IPS DF 6.9 (cell line): ENCODE measurements around the gene UBE2O.

Experiments
- DNase-seq: peaks from one replicate; pipeline ENCODE4 v3.0.0-alpha.2; 2013; ENCODE audit warnings: low read depth, low spot score
- H3K27ac ChIP-seq: one replicate; pipeline ENCODE4 v1.5.1; 2013; ENCODE audit warnings: low read length, control low read depth
- H3K27me3 ChIP-seq: 2 replicates; pipeline ENCODE4 v1.6.1; 2013; ENCODE audit warnings: mild to moderate bottlenecking, low read length; ENCODE audit not compliant: control insufficient read depth, insufficient read depth
- H3K36me3 ChIP-seq: 2 replicates; pipeline ENCODE4 v1.6.1; 2013; ENCODE audit warnings: low read length; ENCODE audit not compliant: control insufficient read depth, insufficient read depth
- H3K4me1 ChIP-seq: 2 replicates; pipeline ENCODE4 v1.6.1; 2013; ENCODE audit warnings: low read length; ENCODE audit not compliant: control insufficient read depth, insufficient read depth
- H3K4me3 ChIP-seq: 2 replicates; pipeline ENCODE4 v1.5.1; 2013; ENCODE audit warnings: mild to moderate bottlenecking, low read length
- H3K9me3 ChIP-seq: 2 replicates; pipeline ENCODE4 v1.6.1; 2013; ENCODE audit warnings: low read length, inconsistent platforms; ENCODE audit not compliant: control insufficient read depth, insufficient read depth
- WGBS: extraction: QIAGEN DNeasy Blood & Tissue Kit; methylation state at CpG from one replicate; pipeline ENCODE4 v1.1.7; 2013; ENCODE audit warnings: mixed read lengths, missing lambda C conversion rate; ENCODE audit not compliant: insufficient read length, insufficient coverage; 5-methylcytosine and 5-hydroxymethylcytosine counted together

UBE2O gene

DNA sequence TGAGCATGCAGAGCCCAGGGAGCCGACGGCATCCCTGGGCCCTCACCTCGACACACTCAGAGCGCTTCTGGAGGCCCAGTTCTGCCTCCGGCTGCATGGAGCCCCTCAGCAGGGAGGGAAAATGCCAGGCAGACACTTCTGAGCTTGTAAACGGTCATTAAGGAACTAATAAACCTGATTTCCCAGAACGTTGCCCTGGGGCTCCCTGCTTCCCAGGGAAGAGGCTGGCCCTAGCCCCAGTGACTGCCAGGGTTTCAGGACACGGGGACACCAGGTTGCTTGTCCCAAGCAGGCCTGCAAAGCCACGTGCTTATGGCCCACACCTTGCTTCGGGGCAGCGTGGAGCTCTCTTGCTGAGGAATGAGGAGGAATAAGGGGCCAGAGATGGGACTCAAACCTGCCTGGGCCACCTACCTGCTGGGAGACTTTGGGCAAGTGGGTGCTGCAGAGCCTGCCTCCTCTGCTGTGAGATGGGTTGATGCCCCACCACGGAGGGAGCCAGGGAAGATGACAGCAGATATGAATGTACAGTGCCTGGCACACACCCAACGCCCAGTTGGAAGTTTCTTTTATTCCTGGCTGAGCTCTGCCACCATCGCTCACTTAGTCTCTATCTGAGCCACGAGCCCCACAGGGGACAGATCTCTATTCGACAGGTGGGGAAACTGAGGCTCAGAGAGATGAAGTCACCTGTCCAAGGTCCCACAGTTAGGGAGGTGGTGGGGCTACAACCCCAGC, 42.9 kb upstream of the UBE2O start:
- Histone ChIP-seq H3K9me3 (no peaks in the 10 kb centered on the region), H3K27ac (no peak overlapping the region), H3K36me3 (no peaks in the 10 kb centered on the region), H3K27me3 (no peaks in the 10 kb centered on the region), H3K4me3 (no peak overlapping the region), H3K4me1 (peaks cover 16% of the 10 kb centered on the region)
- no CpG with 5 or more reads among the region's 16 CpGs for WGBS
- no peak for DNase-seq

DNA sequence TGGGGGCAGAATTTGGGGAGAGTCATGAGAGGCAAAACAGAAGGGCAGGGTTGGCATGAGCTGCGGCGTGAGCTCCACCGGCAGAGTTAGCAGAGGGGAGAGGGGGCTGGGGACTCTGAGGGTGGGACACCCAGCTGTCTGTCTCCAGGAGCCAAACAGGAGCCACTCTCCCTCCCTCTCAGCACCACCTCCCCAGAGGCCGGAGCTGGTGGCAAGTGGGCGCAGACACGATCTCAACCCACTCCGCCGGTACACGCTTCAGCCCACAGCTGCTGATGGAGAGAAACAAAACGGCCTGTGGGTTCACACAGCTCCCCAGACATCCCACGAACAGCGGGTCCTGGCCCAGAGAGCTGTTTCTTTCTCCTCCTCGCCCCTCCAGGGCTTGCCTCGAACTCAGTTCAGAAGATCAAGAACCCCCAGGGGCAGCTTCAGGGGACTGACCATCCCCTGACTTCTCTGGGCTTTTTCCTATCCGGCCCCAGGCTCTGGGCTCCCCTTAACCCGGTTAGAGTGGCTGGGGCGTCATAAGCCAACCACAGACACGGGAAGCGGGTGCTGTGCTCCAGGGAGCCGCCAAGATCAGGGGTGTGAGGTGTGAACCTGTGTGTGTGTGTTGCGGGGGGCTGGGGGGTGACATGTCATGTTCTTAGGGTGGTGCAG, 40.7 kb upstream of the UBE2O start:
- no peak for DNase-seq
- Histone ChIP-seq H3K27ac (no peak overlapping the region), H3K36me3 (no peaks in the 10 kb centered on the region), H3K9me3 (no peaks in the 10 kb centered on the region), H3K27me3 (no peaks in the 10 kb centered on the region), H3K4me3 (no peak overlapping the region), H3K4me1 (peaks cover 16% of the 10 kb centered on the region)
- no CpG with 5 or more reads among the region's 21 CpGs for WGBS

DNA sequence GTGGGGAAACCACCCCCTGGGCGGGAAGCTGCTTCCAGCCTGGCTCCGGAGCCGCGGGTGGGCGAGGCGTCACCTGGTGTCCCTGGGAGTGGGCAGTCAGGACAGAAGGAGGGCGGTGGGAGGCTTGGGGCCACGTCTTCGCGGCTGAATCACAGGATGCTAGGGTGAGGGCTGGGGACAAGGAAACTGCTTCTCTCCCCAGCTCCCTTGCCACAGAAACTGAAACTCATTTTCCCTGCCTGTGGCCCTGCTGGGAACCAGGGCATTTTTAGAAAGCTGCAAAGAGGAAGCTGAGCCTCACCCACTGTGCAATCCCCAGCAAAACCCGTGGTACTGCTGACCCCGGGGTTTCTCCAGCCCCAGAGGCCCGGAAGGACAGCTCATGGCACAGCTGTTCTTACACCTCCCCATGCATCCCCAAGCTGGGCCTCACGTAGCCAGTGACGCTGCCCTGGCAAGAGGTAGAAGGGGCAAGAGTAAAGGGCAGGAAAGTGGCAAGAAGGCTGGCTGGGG, 40.1 kb upstream of the UBE2O start:
- H3K4me3 ChIP-seq = no peak overlapping the region
- H3K27me3 ChIP-seq = no peaks in the 10 kb centered on the region
- no peak for DNase-seq
- no peaks in the 10 kb centered on the region for H3K9me3 ChIP-seq
- WGBS = no CpG with 5 or more reads among the region's 15 CpGs
- no peak overlapping the region for H3K27ac ChIP-seq
- H3K36me3 ChIP-seq = no peaks in the 10 kb centered on the region
- H3K4me1 ChIP-seq = peaks cover 13% of the 10 kb centered on the region

DNA sequence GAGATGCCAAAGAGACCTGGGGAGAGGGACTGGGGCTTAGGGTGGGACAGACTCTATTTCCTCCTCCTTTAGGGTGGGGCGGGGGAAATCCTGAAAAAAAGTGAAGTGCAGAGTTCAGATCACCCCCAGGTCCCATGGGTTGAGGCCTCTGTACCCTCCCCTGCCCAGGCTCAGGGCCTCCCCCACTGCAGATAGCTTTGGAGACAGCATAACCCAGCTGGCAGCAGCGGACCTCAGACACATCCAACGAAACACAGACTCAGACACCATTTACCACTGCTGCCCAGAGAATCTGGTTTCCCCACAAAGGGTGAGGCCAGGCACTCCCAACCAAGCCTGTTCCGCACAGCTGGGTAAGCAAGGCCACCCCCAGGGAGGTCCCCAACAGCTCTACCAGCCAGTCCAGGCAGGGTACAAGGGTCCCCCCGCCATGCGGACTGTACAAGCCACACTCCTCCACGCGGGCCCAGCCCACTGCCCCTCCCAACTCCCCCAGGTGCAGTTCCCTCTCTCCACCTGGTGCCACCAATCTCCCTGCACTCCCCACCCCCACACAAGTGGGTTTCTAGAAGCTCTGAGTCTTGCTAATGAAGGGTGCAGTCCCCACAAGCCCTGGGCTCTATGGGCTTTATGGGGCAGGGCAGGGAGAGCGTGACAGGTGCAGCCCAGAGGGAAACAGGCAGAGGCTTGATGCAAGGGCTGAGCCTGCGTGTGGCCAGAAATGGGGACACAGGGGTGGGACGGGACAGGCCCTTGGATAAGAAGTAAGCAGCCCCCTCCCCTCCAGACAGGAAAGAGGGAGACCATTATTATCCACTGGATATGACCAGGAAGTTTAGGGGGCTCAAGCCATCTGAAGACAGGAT, 39.4 kb upstream of the UBE2O start:
- Histone ChIP-seq H3K4me3 (no peak overlapping the region), H3K27me3 (no peaks in the 10 kb centered on the region), H3K36me3 (no peaks in the 10 kb centered on the region), H3K4me1 (peaks cover 7% of the 10 kb centered on the region), H3K9me3 (no peaks in the 10 kb centered on the region), H3K27ac (no peak overlapping the region)
- no peak for DNase-seq
- no CpG with 5 or more reads among the region's 11 CpGs for WGBS

DNA sequence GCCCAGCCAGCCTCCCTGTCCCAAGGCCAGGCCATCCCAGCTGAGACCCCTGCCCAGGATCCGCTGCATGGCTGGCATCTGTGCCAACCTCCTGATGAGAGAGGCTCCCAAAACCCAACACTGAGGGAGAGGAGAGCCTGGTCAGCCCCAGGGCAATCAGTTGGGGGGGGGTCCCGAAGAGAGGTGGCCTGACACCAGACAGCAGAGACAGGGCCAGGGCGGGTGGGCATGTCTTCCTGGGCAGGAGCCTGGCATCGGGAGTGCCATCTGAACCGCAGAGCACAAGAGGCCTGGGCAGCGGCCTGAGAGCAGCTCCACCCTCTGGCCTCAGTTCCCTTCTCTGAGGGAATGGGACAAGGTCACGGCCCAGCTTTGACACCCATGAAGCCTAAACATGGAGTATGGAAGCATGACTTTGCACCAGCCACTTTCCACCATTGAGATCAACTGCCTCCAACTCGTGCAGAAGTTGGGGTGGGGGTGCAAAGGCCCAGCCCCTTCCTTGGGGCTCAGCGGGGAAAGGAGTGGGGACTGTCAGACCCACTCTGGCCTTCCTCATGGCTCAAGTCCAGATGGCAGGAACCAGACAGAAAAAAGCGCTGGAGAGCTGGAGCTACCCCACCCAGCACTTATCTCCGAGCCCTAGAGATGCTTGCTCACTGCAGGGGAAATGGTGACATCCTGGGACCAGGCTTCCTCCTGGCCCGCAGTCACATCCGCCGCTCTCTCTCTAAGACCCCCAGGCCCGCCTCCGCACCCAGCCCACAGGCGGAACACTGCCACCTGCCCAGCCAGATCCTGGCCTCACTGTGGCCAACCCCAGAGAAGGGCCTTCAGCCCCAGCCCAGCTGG, 38.5 kb upstream of the UBE2O start:
- no peak overlapping the region for H3K4me3 ChIP-seq

DNA sequence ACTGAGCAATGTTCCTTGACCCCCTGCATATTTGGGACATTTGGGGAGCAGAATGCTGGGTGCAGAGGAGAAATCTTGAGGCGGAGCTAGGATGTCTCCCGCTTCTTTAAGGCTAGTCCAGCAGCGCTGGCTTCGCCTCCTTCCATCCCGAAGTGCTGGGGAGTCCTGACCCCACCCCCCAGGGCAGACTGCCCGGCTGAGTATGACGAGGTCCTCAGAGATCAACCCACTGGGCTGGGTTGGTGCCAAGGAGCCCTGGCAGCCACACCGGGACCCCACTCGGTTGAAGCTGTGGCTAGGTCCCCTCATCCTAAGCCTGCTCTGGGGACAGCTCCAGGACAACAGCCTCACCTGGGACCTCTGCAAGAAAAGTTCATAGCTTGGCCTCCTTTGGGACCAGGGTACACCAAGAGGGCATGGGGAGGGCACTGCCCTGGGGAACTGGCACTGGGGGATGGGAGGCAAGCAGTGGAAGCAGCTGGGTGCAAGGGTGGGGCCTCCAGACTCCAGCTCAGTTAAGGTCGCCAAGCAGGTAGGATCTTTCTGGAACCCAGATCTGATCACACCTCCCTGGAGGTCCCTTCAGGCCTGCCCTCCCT, 37.3 kb upstream of the UBE2O start:
- Histone ChIP-seq H3K36me3 (no peaks in the 10 kb centered on the region), H3K4me1 (peaks cover 7% of the 10 kb centered on the region), H3K27ac (no peak overlapping the region), H3K4me3 (no peak overlapping the region), H3K27me3 (no peaks in the 10 kb centered on the region), H3K9me3 (no peaks in the 10 kb centered on the region)
- no peak for DNase-seq
- WGBS = no CpG with 5 or more reads among the region's 10 CpGs

More for the DNA sequence above, 38.5 kb upstream of the UBE2O start:
- no peak overlapping the region for H3K27ac ChIP-seq
- no CpG with 5 or more reads among the region's 17 CpGs for WGBS
- no peaks in the 10 kb centered on the region for H3K36me3 ChIP-seq
- H3K27me3 ChIP-seq = no peaks in the 10 kb centered on the region
- H3K4me1 ChIP-seq = peaks cover 7% of the 10 kb centered on the region
- DNase-seq = no peak
- H3K9me3 ChIP-seq = no peaks in the 10 kb centered on the region

DNA sequence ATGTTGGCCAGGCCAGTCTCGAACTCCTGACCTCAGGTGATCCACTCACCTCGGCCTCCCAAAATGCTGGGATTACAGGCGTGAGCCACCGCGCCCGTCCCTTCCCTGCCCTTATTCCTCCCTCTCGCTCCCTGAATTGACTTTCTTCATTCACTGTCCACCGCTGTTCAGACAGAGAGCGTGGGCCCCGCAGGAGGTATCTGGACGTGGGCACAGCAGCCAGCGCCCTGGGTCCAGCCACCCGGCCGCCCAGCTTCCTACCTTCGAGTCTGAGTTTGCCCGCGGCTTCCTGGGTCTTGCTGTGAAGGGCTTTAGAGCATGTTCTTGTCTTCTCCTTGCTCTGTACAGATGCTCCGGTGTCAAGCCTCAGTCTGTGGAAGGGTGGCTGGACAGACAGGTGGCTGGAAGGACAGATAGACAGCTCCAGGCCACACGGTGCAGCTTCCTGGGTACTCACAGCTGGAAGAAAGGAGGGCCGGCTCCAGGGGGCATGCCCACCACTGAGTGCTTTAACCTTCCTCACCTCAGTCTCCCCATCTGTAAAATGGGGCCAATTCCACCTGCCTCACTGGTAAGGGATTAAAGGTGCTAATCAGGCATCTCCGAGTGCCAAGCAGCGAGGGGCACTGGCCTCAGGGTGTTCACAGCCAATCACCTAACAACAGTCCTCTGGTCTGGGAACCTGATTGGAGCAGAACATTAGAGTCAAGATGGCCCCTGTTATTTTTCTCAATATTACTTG, 34.7 kb upstream of the UBE2O start:
- H3K4me1 ChIP-seq = 0 out of 2 replicates have a peak, but pooled peaks cover under 1% of the 10 kb centered on the region
- no peaks in the 10 kb centered on the region for H3K9me3 ChIP-seq
- WGBS = no CpG with 5 or more reads among the region's 22 CpGs
- no peak overlapping the region for H3K4me3 ChIP-seq
- H3K27ac ChIP-seq = no peak overlapping the region
- H3K27me3 ChIP-seq = no peaks in the 10 kb centered on the region
- DNase-seq = no peak
- no peaks in the 10 kb centered on the region for H3K36me3 ChIP-seq

DNA sequence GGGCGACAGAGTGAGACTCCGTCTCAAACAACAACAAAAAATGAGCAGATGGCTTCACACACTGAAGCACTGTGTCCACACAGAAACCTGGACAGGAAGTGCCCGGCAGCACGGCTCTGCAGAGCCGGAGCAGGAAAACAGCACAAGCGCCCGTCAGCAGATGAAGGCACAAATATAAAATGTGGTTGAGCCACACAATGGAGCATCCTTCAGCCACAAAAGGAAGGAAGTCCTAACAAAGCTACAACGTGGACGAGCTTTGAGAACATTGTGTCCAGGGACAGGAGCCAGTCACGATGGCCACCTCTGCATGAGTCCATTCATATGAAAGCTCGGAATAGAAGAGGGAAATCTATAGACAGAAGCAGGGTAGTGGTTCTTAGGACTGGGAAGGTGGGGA, 32.6 kb upstream of the UBE2O start:
- Histone ChIP-seq H3K9me3 (no peaks in the 10 kb centered on the region), H3K4me1 (no peaks in the 10 kb centered on the region), H3K4me3 (no peak overlapping the region), H3K27ac (no peak overlapping the region), H3K27me3 (no peaks in the 10 kb centered on the region), H3K36me3 (no peaks in the 10 kb centered on the region)
- no peak for DNase-seq
- no CpG with 5 or more reads among the region's 11 CpGs for WGBS

DNA sequence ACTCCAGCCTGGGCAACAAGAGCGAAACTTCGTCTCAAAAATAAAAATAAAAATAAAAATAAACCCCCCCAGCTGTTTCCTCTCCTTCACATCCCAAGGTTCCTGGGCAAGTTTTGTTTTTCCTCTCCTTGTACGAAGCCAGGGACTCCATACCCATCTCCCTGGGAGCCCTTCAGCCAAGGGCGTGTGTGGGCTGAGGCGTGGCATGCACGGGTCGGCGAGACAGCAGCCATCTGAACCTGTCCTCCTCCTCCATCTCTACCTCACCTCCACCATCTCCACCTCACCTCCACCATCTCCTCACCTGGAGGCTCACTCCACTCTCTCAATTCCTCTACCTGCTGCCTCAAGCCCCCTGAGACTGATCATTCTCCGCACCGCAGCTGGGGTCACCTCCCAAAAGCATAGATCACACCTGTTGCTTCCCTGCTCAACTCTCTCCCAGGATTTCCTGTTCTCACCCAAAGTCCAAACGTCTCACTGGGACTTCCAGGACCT, 31.3 kb upstream of the UBE2O start:
- no peaks in the 10 kb centered on the region for H3K36me3 ChIP-seq
- no CpG with 5 or more reads among the region's 11 CpGs for WGBS
- H3K9me3 ChIP-seq = no peaks in the 10 kb centered on the region
- H3K4me1 ChIP-seq = no peaks in the 10 kb centered on the region
- H3K4me3 ChIP-seq = no peak overlapping the region
- H3K27ac ChIP-seq = no peak overlapping the region
- no peak for DNase-seq
- no peaks in the 10 kb centered on the region for H3K27me3 ChIP-seq
